ENCODE data around the gene MAML2.

GRCh38 chr11:96006037-96006436 is 337.0 kb downstream of the MAML2 start:
- TF ChIP-seq POLR2AphosphoS5 (IDR thresholded peaks at IDR 0.05) (no peak), CTCF (IDR thresholded peaks at IDR 0.05) (no peak)

Data from esophagus muscularis mucosa (tissue), 3 donors.